ENCODE data around the gene TBX3.

Gene TBX3

GRCh38 chr12:114702462-114702861, 18.5 kb upstream of the TBX3 start:
- no peak for TF ChIP-seq CTCF (IDR thresholded peaks at IDR 0.05; ENCODE audit: low read length, missing control alignments)
- no peak for DNase-seq (ENCODE audit: low read depth)
- no peak overlapping the region for H3K4me3 ChIP-seq (replicated peaks; ENCODE audit: low read depth, low read length)

- DNase-seq (ENCODE audit: low read depth): no peak
- H3K4me3 ChIP-seq (replicated peaks; ENCODE audit: low read depth, low read length): no peak overlapping the region
- TF ChIP-seq CTCF (IDR thresholded peaks at IDR 0.05; ENCODE audit: low read length, missing control alignments): no peak
Observed at GRCh38 chr12:114701553-114701952, 17.6 kb upstream of the TBX3 start.

- no peak for DNase-seq (ENCODE audit: low read depth)
- TF ChIP-seq CTCF (IDR thresholded peaks at IDR 0.05; ENCODE audit: low read length, missing control alignments): no peak
- no peak overlapping the region for H3K4me3 ChIP-seq (replicated peaks; ENCODE audit: low read depth, low read length)
Observed at GRCh38 chr12:114701104-114701414, 17.1 kb upstream of the TBX3 start.

DNA sequence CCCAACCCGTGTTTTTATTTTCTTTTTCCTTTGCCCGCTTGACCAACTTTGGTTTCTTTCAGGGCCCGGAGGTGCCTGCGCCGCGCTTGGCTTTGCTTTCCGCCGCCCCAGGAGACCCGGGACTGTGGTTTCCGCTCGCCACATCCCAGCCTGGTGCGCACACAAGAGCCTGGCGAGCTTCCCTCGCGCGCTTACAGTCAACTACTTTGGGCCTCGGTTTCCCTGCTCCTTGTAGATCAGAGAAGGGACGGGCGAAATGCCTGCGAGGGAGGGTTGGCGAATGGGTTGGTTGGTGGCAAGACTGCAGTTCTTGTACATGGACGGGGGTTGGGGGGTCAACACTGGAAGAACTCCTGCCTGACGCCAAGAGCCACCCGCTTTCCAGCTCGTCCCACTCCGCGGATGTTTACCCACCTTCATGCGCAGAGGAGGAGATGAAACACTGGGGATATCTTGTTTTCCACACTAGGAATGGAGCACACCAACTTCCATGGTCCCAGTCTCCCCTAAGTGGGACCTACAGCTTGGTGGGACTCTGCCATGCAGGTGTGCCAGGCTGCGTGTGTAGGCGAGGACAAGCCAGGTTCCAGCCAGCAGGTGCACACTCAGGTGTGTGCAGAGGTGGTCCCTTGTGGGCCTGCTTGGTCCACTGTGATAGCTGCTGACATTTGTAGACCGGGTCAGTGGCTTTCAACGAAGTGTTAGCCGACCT, 16.6 kb upstream of the TBX3 start:
- no peak for DNase-seq (ENCODE audit: low read depth)
- H3K4me3 ChIP-seq (replicated peaks; ENCODE audit: low read depth, low read length): no peak overlapping the region
- no peak for TF ChIP-seq CTCF (IDR thresholded peaks at IDR 0.05; ENCODE audit: low read length, missing control alignments)

- H3K4me3 ChIP-seq (replicated peaks; ENCODE audit: low read depth, low read length): peak overlapping the region; percentile 39
- TF ChIP-seq CTCF (IDR thresholded peaks at IDR 0.05; ENCODE audit: low read length, missing control alignments): no peak
- DNase-seq (ENCODE audit: low read depth): no peak
Observed at GRCh38 chr12:114698566-114699163, 14.7 kb upstream of the TBX3 start.

GRCh38 chr12:114697741-114698565, 14.0 kb upstream of the TBX3 start:
- no peak for DNase-seq (ENCODE audit: low read depth)
- H3K4me3 ChIP-seq (replicated peaks; ENCODE audit: low read depth, low read length): peak overlapping the region; percentile 39
- TF ChIP-seq CTCF (IDR thresholded peaks at IDR 0.05; ENCODE audit: low read length, missing control alignments): no peak

All from fibroblast of pulmonary artery (primary cell).